ENCODE results near the gene RGR.

- TF ChIP-seq CTCF (conservative IDR thresholded peaks at IDR 0.05; ENCODE audit: low read depth, low read length) (no peak), EZH2 (IDR thresholded peaks at IDR 0.05; ENCODE audit: low read length, unreplicated experiment) (no peak), EZH2phosphoT487 (IDR thresholded peaks at IDR 0.05; ENCODE audit: borderline replicate concordance, low read length) (no peak)
Observed at GRCh38 chr10:84302223-84302622, 57.4 kb downstream of the RGR start.

All from PC-3 (cell line).